T-helper 1 cell treated with Interleukin-12 subunit alpha and Interleukin-12 subunit beta and Interleukin-4 antibody, amounts not matched to agents 30 ng/mL and 1 ng/mL, for 36 hours (primary cell): ENCODE results near the gene LSAMP. TPM values are rescaled to one million over a fixed set of nuclear protein-coding genes. Genes with fewer than 3 reads are reported as not detected.

Experiments
- intact Hi-C: fragments of 100-400 bp; cut with micrococcal nuclease; formaldehyde crosslinking; loops from one replicate; pipeline ENCODE4 v1.15.1; 2024
- total RNA-seq: library from RNA; stranded (reverse); gene quantifications from 2 replicates; pipeline ENCODE4 v1.2.3, GENCODE V29; 2022

LSAMP gene
- total RNA-seq, 1 donor from 2014 or later = not detected

- intact Hi-C loops = no loop called here
These were observed 464.6 kb downstream of the LSAMP start for GRCh38 chr3:115980709-115981108.

- intact Hi-C loops = no loop called here
These were observed 467.4 kb downstream of the LSAMP start for GRCh38 chr3:115977866-115978265.

GRCh38 chr3:115975796-115976195 is 469.5 kb downstream of the LSAMP start:
- intact Hi-C loops = no loop called here

GRCh38 chr3:115975353-115975752 is 469.9 kb downstream of the LSAMP start:
- intact Hi-C loops = no loop called here

GRCh38 chr3:115974940-115975339 is 470.3 kb downstream of the LSAMP start:
- intact Hi-C loops = no loop called here

GRCh38 chr3:115968871-115969270 is 476.4 kb downstream of the LSAMP start:
- intact Hi-C loops = no loop called here

- intact Hi-C loops = no loop called here
These were observed 483.9 kb downstream of the LSAMP start for GRCh38 chr3:115961380-115961779.

GRCh38 chr3:115960799-115961198 is 484.5 kb downstream of the LSAMP start:
- intact Hi-C loops = no loop called here

GRCh38 chr3:115958526-115958925 is 486.8 kb downstream of the LSAMP start:
- intact Hi-C loops = no loop called here

- intact Hi-C loops = no loop called here
These were observed 498.0 kb downstream of the LSAMP start for GRCh38 chr3:115947325-115947724.

GRCh38 chr3:115943579-115943978 is 501.7 kb downstream of the LSAMP start:
- intact Hi-C loops = no loop called here

GRCh38 chr3:115937054-115937453 is 508.2 kb downstream of the LSAMP start:
- intact Hi-C loops = no loop called here

GRCh38 chr3:115932807-115933206 is 512.5 kb downstream of the LSAMP start:
- intact Hi-C loops = no loop called here

- intact Hi-C loops = no loop called here
These were observed 513.7 kb downstream of the LSAMP start for GRCh38 chr3:115931581-115931980.

- intact Hi-C loops = no loop called here
These were observed 514.4 kb downstream of the LSAMP start for GRCh38 chr3:115930922-115931321.

- intact Hi-C loops = no loop called here
These were observed 515.1 kb downstream of the LSAMP start for GRCh38 chr3:115930168-115930567.

GRCh38 chr3:115928376-115928775 is 516.9 kb downstream of the LSAMP start:
- intact Hi-C loops = no loop called here

- intact Hi-C loops = no loop called here
These were observed 518.1 kb downstream of the LSAMP start for GRCh38 chr3:115927197-115927596.

- intact Hi-C loops = no loop called here
These were observed 522.5 kb downstream of the LSAMP start for GRCh38 chr3:115922681-115923347.

GRCh38 chr3:115921711-115922110 is 523.6 kb downstream of the LSAMP start:
- intact Hi-C loops = no loop called here

GRCh38 chr3:115918900-115919299 is 526.4 kb downstream of the LSAMP start:
- intact Hi-C loops = no loop called here

- intact Hi-C loops = no loop called here
These were observed 528.4 kb downstream of the LSAMP start for GRCh38 chr3:115916866-115917265.

- intact Hi-C loops = no loop called here
These were observed 530.2 kb downstream of the LSAMP start for GRCh38 chr3:115915061-115915460.
